PFSK-1 (cell line): ENCODE measurements around the gene TRIM13. TPM values are rescaled to one million over a fixed set of nuclear protein-coding genes. Genes with fewer than 3 reads are reported as not detected.

ENCODE experiments used
- FOXP2 ChIP-seq: optimal IDR thresholded peaks from 2 replicates; pipeline ENCODE3; 2011; ENCODE audit warnings: borderline replicate concordance, control low read depth, inconsistent platforms; ENCODE audit not compliant: insufficient read depth; ENCODE audit errors: extremely low read length, extremely low read depth
- POLR2AphosphoS5 ChIP-seq: IDR thresholded peaks from 2 replicates; pipeline ENCODE4 v1.6.1; 2012; ENCODE audit warnings: low read depth, mild to moderate bottlenecking, control low read depth, low read length, moderate library complexity
- REST ChIP-seq, 2 experiments: IDR thresholded peaks; 2 replicates each; pipeline versions ENCODE4 v1.6.1 to v1.8.0; 2011 to 2012; ENCODE audit warnings: low read depth in 2 of 2, low read length in 2 of 2, control low read depth in 1 of 2, inconsistent platforms in 1 of 2, mild to moderate bottlenecking in 1 of 2, moderate library complexity in 1 of 2; ENCODE audit not compliant: insufficient read depth in 1 of 2
- SIN3A ChIP-seq: IDR thresholded peaks from 2 replicates; pipeline ENCODE4 v1.6.1; 2012; ENCODE audit warnings: mild to moderate bottlenecking, low read length, moderate library complexity, borderline replicate concordance; ENCODE audit not compliant: insufficient read depth
- TAF1 ChIP-seq: IDR thresholded peaks from 2 replicates; pipeline ENCODE4 v1.6.1; 2012; ENCODE audit warnings: low read length, control low read depth, borderline replicate concordance; ENCODE audit not compliant: insufficient read depth
- polyA plus RNA-seq: library from polyadenylated mRNA; unstranded; fragments of >200 nt; gene quantifications from one replicate; pipeline ENCODE4 v1.2.1, GENCODE V29; 2012; ENCODE audit warnings: low read depth, missing spikeins; ENCODE audit not compliant: insufficient read length

Gene TRIM13
- polyA plus RNA-seq, result 6.0 TPM

GRCh38 chr13:49996951-49997895, at the start of gene TRIM13:
Gene TRIM13, plus strand, starts transcription at chr13:49997042. Its CDS starts 14,899 bp downstream, at chr13:50011941.
- TF ChIP-seq SIN3A, result no peak
- TF ChIP-seq REST (IDR thresholded peaks at IDR 0.05; ENCODE audit: insufficient read depth in 1 of 2, low read depth in 2 of 2, low read length in 2 of 2), result no peak
- 0 out of 2 replicates have a peak, but pooled peaks have one; percentile 17 for TF ChIP-seq TAF1
- no peak for TF ChIP-seq FOXP2
- TF ChIP-seq POLR2AphosphoS5, result peak; percentile 66

- TF ChIP-seq POLR2AphosphoS5, result no peak
- TF ChIP-seq FOXP2, result no peak
- TF ChIP-seq TAF1, result no peak
- TF ChIP-seq SIN3A, result no peak
- TF ChIP-seq REST (IDR thresholded peaks at IDR 0.05; ENCODE audit: insufficient read depth in 1 of 2, low read depth in 2 of 2, low read length in 2 of 2), result no peak
Observed at GRCh38 chr13:49951754-49952535, 44.9 kb upstream of the TRIM13 start.

GRCh38 chr13:49953560-49953959, 43.3 kb upstream of the TRIM13 start:
- no peak for TF ChIP-seq POLR2AphosphoS5
- TF ChIP-seq REST (IDR thresholded peaks at IDR 0.05; ENCODE audit: insufficient read depth in 1 of 2, low read depth in 2 of 2, low read length in 2 of 2), result no peak
- no peak for TF ChIP-seq TAF1
- TF ChIP-seq SIN3A, result no peak
- TF ChIP-seq FOXP2, result no peak

GRCh38 chr13:49954674-49955455, 42.0 kb upstream of the TRIM13 start:
- TF ChIP-seq REST (IDR thresholded peaks at IDR 0.05; ENCODE audit: insufficient read depth in 1 of 2, low read depth in 2 of 2, low read length in 2 of 2) (no peak), TAF1 (no peak), SIN3A (no peak), FOXP2 (no peak), POLR2AphosphoS5 (no peak)
